GM12878 (cell line): Measurements from ENCODE around the gene COL27A1. TPM values are rescaled to one million over a fixed set of nuclear protein-coding genes. Genes with fewer than 3 reads are reported as not detected.

Experiments
- ATAC-seq: fragments of 200-7000 bp; cut with Tn5 transposase; 3 replicates; pipeline ENCODE4 v1.9.1; 2020; ENCODE audit warnings: mild to moderate bottlenecking, moderate library complexity
- BruUV-seq: library from RNA; stranded (reverse); fragments of 400-500 nt; replicated peaks from 2 replicates; lab custom pipeline; 2021; lab: Mats Ljungman, UMichigan
- CTCF ChIA-PET: fragments of 300-600 bp; sonication (Branson Sonifier 250); formaldehyde crosslinking; extraction: SDS; loops from one replicate; lab custom pipeline; 2021; ENCODE audit warnings: inconsistent platforms; lab: Yijun Ruan, JAX
- POLR2A ChIA-PET: fragments of 350-600 bp; formaldehyde crosslinking; extraction: SDS; loops from one replicate; lab custom pipeline; 2021; ENCODE audit warnings: inconsistent platforms; lab: Charles Lee
- RAD21 ChIA-PET: fragments of 300-600 bp; sonication (Branson Sonifier 250); formaldehyde crosslinking; loops from one replicate; lab custom pipeline; 2023; ENCODE audit warnings: antibody characterized with exemption; ENCODE audit not compliant: unreplicated experiment; lab: Charles Lee
- SMC1A ChIA-PET: fragments of 300-600 bp; sonication (Branson Sonifier 250); formaldehyde crosslinking; loops from one replicate; lab custom pipeline; 2023; ENCODE audit not compliant: unreplicated experiment, uncharacterized antibody; lab: Charles Lee
- DNase-seq: peaks from one replicate; pipeline ENCODE4 v3.0.0-alpha.2; 2011; ENCODE audit warnings: low read depth, low spot score
- FAIRE-seq: peaks from 3 replicates; lab custom pipeline; 2011; peaks lifted over from hg19 to GRCh38; lab: Jason Lieb, UNC
- H2AFZ ChIP-seq: 2 replicates; pipeline ENCODE4 v1.6.0; 2011; ENCODE audit warnings: low read depth, low read length, control low read depth; ENCODE audit not compliant: control insufficient read depth
- H3K27ac ChIP-seq: 2 replicates; pipeline ENCODE4 v1.5.1; 2011; ENCODE audit warnings: control low read depth; ENCODE audit not compliant: control insufficient read depth, insufficient read depth
- H3K27me3 ChIP-seq, 2 experiments: replicated peaks in 1 of 2; 2 replicates each; pipeline versions ENCODE4 v1.6.0 to v1.6.1; 2011; ENCODE audit warnings: low read length in 1 of 2; ENCODE audit not compliant: control insufficient read depth in 2 of 2, insufficient read depth in 2 of 2
- H3K36me3 ChIP-seq, 2 experiments: 2 replicates each; pipeline ENCODE4 v1.5.1; 2011; ENCODE audit warnings: low read length in 1 of 2; ENCODE audit not compliant: control insufficient read depth in 2 of 2, insufficient read depth in 2 of 2
- H3K4me1 ChIP-seq: 2 replicates; pipeline ENCODE4 v1.6.1; 2011; ENCODE audit warnings: mild to moderate bottlenecking, low read length, moderate library complexity, mixed read lengths; ENCODE audit not compliant: control insufficient read depth, insufficient read depth
- H3K4me2 ChIP-seq: 2 replicates; pipeline ENCODE4 v1.6.0; 2011; ENCODE audit warnings: control low read depth; ENCODE audit not compliant: control insufficient read depth, insufficient read depth
- H3K4me3 ChIP-seq: fragments of 200-600 bp; sonication (generic); 2 replicates; pipeline ENCODE4 v1.5.1; 2016
- H3K79me2 ChIP-seq: 2 replicates; pipeline ENCODE4 v1.6.0; 2011; ENCODE audit warnings: low read length; ENCODE audit not compliant: control insufficient read depth, insufficient read depth
- H3K9ac ChIP-seq: 2 replicates; pipeline ENCODE4 v1.8.0; 2011; ENCODE audit warnings: low read length, control low read depth, mixed read lengths; ENCODE audit not compliant: control insufficient read depth, insufficient read depth
- H3K9me3 ChIP-seq: replicated peaks from 3 replicates; pipeline ENCODE4 v1.5.1; 2011; ENCODE audit warnings: mild to moderate bottlenecking, low read length; ENCODE audit not compliant: control insufficient read depth, insufficient read depth
- H4K20me1 ChIP-seq: 2 replicates; pipeline ENCODE4 v1.6.0; 2011; ENCODE audit not compliant: control insufficient read depth, insufficient read depth
- ETV6 ChIP-seq, 2 experiments: fragments of 450-650 bp in 1 of 2; IDR thresholded peaks in 1 of 2; conservative IDR thresholded peaks in 1 of 2; 2 replicates each; pipeline ENCODE4 v1.6.1; 2014; ENCODE audit warnings: antibody characterized with exemption in 1 of 2, borderline replicate concordance in 1 of 2, low read depth in 1 of 2, mild to moderate bottlenecking in 1 of 2, moderate library complexity in 1 of 2
- NFXL1 ChIP-seq: fragments of 450-650 bp; IDR thresholded peaks from 2 replicates; pipeline ENCODE4 v1.6.1; 2017; ENCODE audit warnings: antibody characterized with exemption, mild to moderate bottlenecking, borderline replicate concordance
- ZNF207 ChIP-seq: fragments of 450-650 bp; IDR thresholded peaks from 2 replicates; pipeline ENCODE4 v1.6.1; 2014; ENCODE audit warnings: antibody characterized with exemption, mild to moderate bottlenecking, borderline replicate concordance
- WGBS: methylation state at CpG from one replicate; pipeline ENCODE4 v1.1.6; 2016; ENCODE audit warnings: low lambda C conversion rate; ENCODE audit not compliant: insufficient replicate concordance, insufficient coverage; ENCODE audit errors: missing lambda C conversion rate; 5-methylcytosine and 5-hydroxymethylcytosine counted together
- in situ Hi-C: fragments of 300-500 bp; cut with MboI; formaldehyde crosslinking; loops from 9 replicates; pipeline ENCODE4 v1.14.3; 2018; ENCODE audit warnings: mixed read lengths
- intact Hi-C: fragments of 100-400 bp; cut with micrococcal nuclease; formaldehyde crosslinking; loops from one replicate; pipeline ENCODE4 v1.14.2; 2022; ENCODE audit not compliant: unreplicated experiment
- polyA plus RNA-seq, 11 experiments: library from polyadenylated mRNA; depleted of rRNA in 4 of 11; unstranded in 6 of 11; stranded (reverse) in 5 of 11; fragments of >200 nt; fragmentation: Nextera tagmentation in 4 of 11; fragmentation: Illumina TruSeq in 1 of 11; extraction: Ambion mirVana in 4 of 11; extraction: Trizol in 1 of 11; gene quantifications; 1 replicate in 1 of 11; 2 replicates in 10 of 11; pipeline versions ENCODE4 v1.2.1 to v1.2.3, GENCODE V29; 2011 to 2016; ENCODE audit warnings: inconsistent platforms in 2 of 11, missing spikeins in 2 of 11, low read depth in 1 of 11
- total RNA-seq, 4 experiments: library from RNA; depleted of rRNA in 3 of 4; stranded (reverse); fragments of >200 nt in 3 of 4; fragmentation: Illumina TruSeq in 1 of 4; extraction: Trizol in 1 of 4; gene quantifications; 2 replicates each; pipeline versions ENCODE4 v1.2.1 to v1.2.3, GENCODE V29; 2013 to 2021
- TF ChIP-seq, protein P1 (sequence below): fragments of 450-650 bp; formaldehyde crosslinking; IDR thresholded peaks from 2 replicates; pipeline ENCODE4 v1.5.0; 2022; ENCODE audit warnings: mild to moderate bottlenecking, missing genetic modification characterization

COL27A1 gene
- total and polyA plus RNA-seq, 10 of the 15 experiments (the other 5 are each of a cell fraction or from before 2014, with no cell fraction given), result 0.10 TPM; not detected in 9

DNA sequence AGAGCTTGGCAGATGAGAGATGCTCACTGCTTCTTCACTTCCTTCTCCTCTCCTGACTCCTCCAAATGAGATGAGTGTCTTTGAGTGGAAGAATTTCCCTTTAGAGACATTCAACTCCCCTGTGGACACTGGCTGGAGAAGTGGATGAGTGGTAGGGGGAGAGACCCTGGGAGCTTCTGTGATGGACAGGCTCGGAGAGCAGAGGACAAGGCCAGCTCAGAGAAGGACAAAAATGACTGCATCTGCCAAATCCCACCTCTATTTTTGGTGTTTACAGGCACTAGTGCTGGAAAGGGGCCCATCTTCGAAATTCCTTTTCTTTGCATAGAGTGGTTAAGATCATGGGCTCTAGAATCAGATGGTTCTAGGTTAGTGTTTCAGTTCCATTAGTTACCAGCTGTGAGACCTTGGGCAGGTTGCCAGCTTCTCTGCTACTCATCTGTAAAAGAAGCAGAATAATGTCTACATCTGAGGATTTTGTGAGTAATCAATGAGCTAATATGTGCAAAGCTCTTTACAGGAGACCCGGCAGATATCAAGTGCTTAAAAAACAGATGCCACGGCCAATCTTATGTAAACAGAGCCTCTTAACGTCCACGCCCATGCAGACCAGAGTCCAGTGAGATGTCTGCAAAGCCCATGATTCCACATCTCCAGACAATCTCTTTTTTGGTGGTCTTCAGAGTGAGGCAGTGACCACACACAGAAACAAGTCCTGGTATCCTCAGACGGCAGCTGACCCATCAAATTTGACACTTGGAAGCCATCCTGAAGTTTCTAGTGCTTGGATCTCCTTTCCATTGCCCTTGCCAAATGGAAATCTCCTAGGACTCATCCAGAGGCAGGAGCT lies 13.6 kb upstream of the COL27A1 start:
- H4K20me1 ChIP-seq, result no peaks in the 10 kb centered on the region
- ATAC-seq (no peak), DNase-seq (no peak), FAIRE-seq (no peak)
- no peak overlapping the region for H2AFZ ChIP-seq
- 16% methylated on average over 7 of the region's 7 CpGs for WGBS
- no peaks in the 10 kb centered on the region for H3K79me2 ChIP-seq
- no peak overlapping the region for H3K4me2 ChIP-seq
- no peak overlapping the region for H3K27ac ChIP-seq
- no TSS peak for BruUV-seq
- H3K9ac ChIP-seq, result no peak overlapping the region
- RAD21 ChIA-PET, result no interaction called here
- H3K4me1 ChIP-seq, result no peaks in the 10 kb centered on the region
- SMC1A ChIA-PET, result interaction anchor here (0.6 kb wide), 1 partner anchor 289 kb away, joined by 3 read pairs; no protein-coding TSS in a partner anchor
- H3K4me3 ChIP-seq, result no peak overlapping the region
- CTCF ChIA-PET, result interaction anchor here (1.0 to 4.1 kb wide), 3 partner anchors 18 to 149 kb away, joined by 3 to 19 read pairs (median 3); no protein-coding TSS in a partner anchor
- H3K9me3 ChIP-seq, result no peaks in the 10 kb centered on the region
- intact Hi-C loops, result no loop called here
- TF ChIP-seq NFXL1, result no peak
- TF ChIP-seq, protein P1, sequence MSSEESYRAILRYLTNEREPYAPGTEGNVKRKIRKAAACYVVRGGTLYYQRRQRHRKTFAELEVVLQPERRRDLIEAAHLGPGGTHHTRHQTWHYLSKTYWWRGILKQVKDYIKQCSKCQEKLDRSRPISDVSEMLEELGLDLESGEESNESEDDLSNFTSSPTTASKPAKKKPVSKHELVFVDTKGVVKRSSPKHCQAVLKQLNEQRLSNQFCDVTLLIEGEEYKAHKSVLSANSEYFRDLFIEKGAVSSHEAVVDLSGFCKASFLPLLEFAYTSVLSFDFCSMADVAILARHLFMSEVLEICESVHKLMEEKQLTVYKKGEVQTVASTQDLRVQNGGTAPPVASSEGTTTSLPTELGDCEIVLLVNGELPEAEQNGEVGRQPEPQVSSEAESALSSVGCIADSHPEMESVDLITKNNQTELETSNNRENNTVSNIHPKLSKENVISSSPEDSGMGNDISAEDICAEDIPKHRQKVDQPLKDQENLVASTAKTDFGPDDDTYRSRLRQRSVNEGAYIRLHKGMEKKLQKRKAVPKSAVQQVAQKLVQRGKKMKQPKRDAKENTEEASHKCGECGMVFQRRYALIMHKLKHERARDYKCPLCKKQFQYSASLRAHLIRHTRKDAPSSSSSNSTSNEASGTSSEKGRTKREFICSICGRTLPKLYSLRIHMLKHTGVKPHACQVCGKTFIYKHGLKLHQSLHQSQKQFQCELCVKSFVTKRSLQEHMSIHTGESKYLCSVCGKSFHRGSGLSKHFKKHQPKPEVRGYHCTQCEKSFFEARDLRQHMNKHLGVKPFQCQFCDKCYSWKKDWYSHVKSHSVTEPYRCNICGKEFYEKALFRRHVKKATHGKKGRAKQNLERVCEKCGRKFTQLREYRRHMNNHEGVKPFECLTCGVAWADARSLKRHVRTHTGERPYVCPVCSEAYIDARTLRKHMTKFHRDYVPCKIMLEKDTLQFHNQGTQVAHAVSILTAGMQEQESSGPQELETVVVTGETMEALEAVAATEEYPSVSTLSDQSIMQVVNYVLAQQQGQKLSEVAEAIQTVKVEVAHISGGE (CRISPR knock-in tag), result no peak
- no peak for TF ChIP-seq ZNF207
- TF ChIP-seq ETV6 (conservative IDR thresholded peaks at IDR 0.05 in 1 of 2, IDR thresholded peaks at IDR 0.05 in 1 of 2; ENCODE audit: borderline replicate concordance in 1 of 2, low read depth in 1 of 2), result no peak
- TF ChIP-seq, all 136 proteins: peak for 0
- Histone ChIP-seq H3K36me3 (no peaks in the 10 kb centered on the region), H3K27me3 (no peaks in the 10 kb centered on the region; a peak in 1 of 4 replicates)
- POLR2A ChIA-PET, result no interaction called here
- in situ Hi-C loops, result no loop called here
